ENCODE data around the gene FIGN.

DNA sequence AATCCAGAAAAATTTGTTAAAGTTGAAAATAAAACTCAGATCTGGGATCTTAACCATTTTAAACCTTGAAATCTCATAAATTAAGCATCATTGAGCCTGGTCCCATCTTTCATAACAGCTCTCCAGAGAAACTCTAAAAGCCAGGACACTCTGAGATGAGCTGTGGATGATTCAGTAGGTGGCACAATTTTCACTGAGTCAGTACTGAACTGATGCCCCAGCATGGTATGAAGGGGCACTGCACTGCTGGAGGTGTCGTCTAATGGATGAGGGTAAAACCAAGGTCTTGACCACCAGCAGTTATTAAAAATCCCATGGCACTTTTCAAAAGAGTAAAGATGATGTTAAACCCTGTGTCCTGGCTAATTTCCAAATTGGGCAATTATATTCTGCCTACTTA, 170.6 kb downstream of the FIGN start:
- TF ChIP-seq YY1 (IDR thresholded peaks at IDR 0.05; ENCODE audit: insufficient read depth, insufficient read length) (no peak), SUZ12 (IDR thresholded peaks at IDR 0.05; ENCODE audit: extremely low read depth, insufficient read depth, insufficient read length) (no peak)

All from NT2/D1 (cell line).